Endodermal cell (in vitro differentiated cells): ENCODE results near the gene CHRDL2. TPM values are rescaled to one million over a fixed set of nuclear protein-coding genes. Genes with fewer than 3 reads are reported as not detected.

Experiments used
- DNase-seq: peaks from one replicate; pipeline ENCODE4 v3.0.0-alpha.2; 2017
- H3K27ac ChIP-seq: 2 replicates; pipeline ENCODE4 v1.5.1; 2013; ENCODE audit warnings: mild to moderate bottlenecking, low read depth, low read length, moderate library complexity
- H3K27me3 ChIP-seq: 2 replicates; pipeline ENCODE4 v1.6.1; 2013; ENCODE audit warnings: mild to moderate bottlenecking, low read length, moderate library complexity; ENCODE audit not compliant: insufficient read depth, control insufficient read depth, poor library complexity, severe bottlenecking
- H3K36me3 ChIP-seq: 2 replicates; pipeline ENCODE4 v1.7.0; 2013; ENCODE audit warnings: mild to moderate bottlenecking, low read length, moderate library complexity; ENCODE audit not compliant: control insufficient read depth, insufficient read depth
- H3K4me1 ChIP-seq: one replicate; pipeline ENCODE4 v1.7.0; 2013; ENCODE audit warnings: low read length; ENCODE audit not compliant: control insufficient read depth, insufficient read depth
- H3K4me3 ChIP-seq: 2 replicates; pipeline ENCODE4 v1.5.1; 2013; ENCODE audit warnings: mild to moderate bottlenecking, low read length, moderate library complexity
- H3K9ac ChIP-seq: 2 replicates; pipeline ENCODE4 v1.6.1; 2013; ENCODE audit warnings: mild to moderate bottlenecking, low read length, moderate library complexity; ENCODE audit not compliant: poor library complexity, severe bottlenecking; ENCODE audit errors: extremely low read depth
- H3K9me3 ChIP-seq: 2 replicates; pipeline ENCODE4 v1.6.1; 2013; ENCODE audit warnings: mild to moderate bottlenecking, low read length, moderate library complexity; ENCODE audit not compliant: control insufficient read depth
- H3K27ac Mint-ChIP-seq: 2 replicates; pipeline ENCODE4 v1.8.0; 2020; ENCODE audit warnings: mixed read lengths
- H3K27me3 Mint-ChIP-seq: 2 replicates; pipeline ENCODE4 v1.8.0; 2021; ENCODE audit warnings: mild to moderate bottlenecking, mixed read lengths; ENCODE audit not compliant: insufficient read depth
- H3K36me3 Mint-ChIP-seq: 2 replicates; pipeline ENCODE4 v1.8.0; 2020; ENCODE audit warnings: low read depth, mixed read lengths
- H3K4me1 Mint-ChIP-seq: 2 replicates; pipeline ENCODE4 v1.8.0; 2020; ENCODE audit warnings: mixed read lengths
- H3K4me3 Mint-ChIP-seq: 2 replicates; pipeline ENCODE4 v1.8.0; 2020; ENCODE audit warnings: mild to moderate bottlenecking, moderate library complexity, mixed read lengths
- H3K9me3 Mint-ChIP-seq: 2 replicates; pipeline ENCODE4 v1.8.0; 2020; ENCODE audit warnings: mild to moderate bottlenecking, mixed read lengths
- CTCF ChIP-seq: fragments of 200-600 bp; sonication (generic); conservative IDR thresholded peaks from 2 replicates; pipeline ENCODE4 v1.5.0; 2021; ENCODE audit warnings: antibody characterized with exemption, mild to moderate bottlenecking
- WGBS, 2 experiments: methylation state at CpG; one replicate each; pipeline versions ENCODE4 v1.1.5 to v1.1.7; 2013; ENCODE audit warnings: missing lambda C conversion rate in 2 of 2, mixed read lengths in 1 of 2; ENCODE audit not compliant: insufficient coverage in 1 of 2, insufficient read length in 1 of 2; 5-methylcytosine and 5-hydroxymethylcytosine counted together
- total RNA-seq, 2 donors: library from RNA; stranded (reverse); fragmentation: NEBNext Ultra II Directional in 1 of 2; extraction: Animal tissue kit (Norgen Biotek cat#: 25700) in 1 of 2; gene quantifications; 2 replicates in 1 of 2; 3 replicates in 1 of 2; pipeline ENCODE4 v1.2.1, GENCODE V29; 2021

The CHRDL2 gene
- total RNA-seq, 2 donors from 2014 or later: 0.44 to 1.2 TPM

GRCh38 chr11:74684661-74685060 is 46.6 kb downstream of the CHRDL2 start:
- no peaks in the 10 kb centered on the region for H3K36me3 Mint-ChIP-seq
- no peaks in the 10 kb centered on the region for H3K9me3 ChIP-seq
- H3K4me1 Mint-ChIP-seq: no peaks in the 10 kb centered on the region
- H3K27me3 Mint-ChIP-seq: peaks cover 12% of the 10 kb centered on the region
- 78 to 84% methylated on average over 1 of the region's 1 CpG for WGBS, 2 experiments
- H3K36me3 ChIP-seq: no peaks in the 10 kb centered on the region
- peak; percentile 17 for DNase-seq
- H3K27ac ChIP-seq: no peak overlapping the region
- peaks cover 13% of the 10 kb centered on the region for H3K27me3 ChIP-seq
- no peak overlapping the region for H3K27ac Mint-ChIP-seq
- TF ChIP-seq CTCF: no peak
- no peak overlapping the region for H3K9ac ChIP-seq
- H3K4me3 Mint-ChIP-seq: no peak overlapping the region
- H3K4me1 ChIP-seq: no peaks in the 10 kb centered on the region
- H3K9me3 Mint-ChIP-seq: no peaks in the 10 kb centered on the region
- no peak overlapping the region for H3K4me3 ChIP-seq

- peaks cover 12% of the 10 kb centered on the region for H3K27me3 Mint-ChIP-seq
- DNase-seq: peak; percentile 43
- no peak overlapping the region for H3K27ac Mint-ChIP-seq
- Histone ChIP-seq H3K4me1 (no peaks in the 10 kb centered on the region), H3K36me3 (no peaks in the 10 kb centered on the region), H3K9ac (peak overlapping the region; percentile 18), H3K27ac (no peak overlapping the region), H3K9me3 (no peaks in the 10 kb centered on the region), H3K27me3 (peaks cover 13% of the 10 kb centered on the region), H3K4me3 (no peak overlapping the region)
- H3K4me3 Mint-ChIP-seq: peak overlapping the region; percentile 34
- no peaks in the 10 kb centered on the region for H3K9me3 Mint-ChIP-seq
- WGBS, 2 experiments: 92 to 93% methylated on average over 10 to 12 of the region's 12 CpGs
- H3K36me3 Mint-ChIP-seq: no peaks in the 10 kb centered on the region
- no peak for TF ChIP-seq CTCF
- no peaks in the 10 kb centered on the region for H3K4me1 Mint-ChIP-seq
These were observed 47.2 kb downstream of the CHRDL2 start for GRCh38 chr11:74683941-74684481.

- peak; percentile 66 for TF ChIP-seq CTCF
- no peaks in the 10 kb centered on the region for H3K4me1 ChIP-seq
- H3K36me3 ChIP-seq: no peaks in the 10 kb centered on the region
- peak; percentile 62 for DNase-seq
- Mint-ChIP-seq H3K9me3 (no peaks in the 10 kb centered on the region), H3K36me3 (no peaks in the 10 kb centered on the region), H3K4me3 (peak overlapping the region; percentile 36), H3K27me3 (peaks cover 12% of the 10 kb centered on the region), H3K4me1 (no peaks in the 10 kb centered on the region), H3K27ac (no peak overlapping the region)
- no peak overlapping the region for H3K4me3 ChIP-seq
- H3K9me3 ChIP-seq: no peaks in the 10 kb centered on the region
- 29 to 35% methylated on average over 9 to 59 of the region's 59 CpGs for WGBS, 2 experiments
- no peak overlapping the region for H3K27ac ChIP-seq
- peak overlapping the region; percentile 18 for H3K9ac ChIP-seq
- peaks cover 13% of the 10 kb centered on the region for H3K27me3 ChIP-seq
These were observed 47.9 kb downstream of the CHRDL2 start for GRCh38 chr11:74683279-74683871.
